Amygdala (tissue), 56 donors: ENCODE results near the gene GGNBP2.
"Not testable (repeated sequence)": the region's sequence is repeated elsewhere in the genome, so short reads cannot be mapped to it uniquely, and the experiment has no call there.

Experiments used
- DNase-seq, 56 donors: peaks; one replicate each; lab custom pipeline; 2025; lab: John Stamatoyannopoulos, UW

GGNBP2 gene, protein sequence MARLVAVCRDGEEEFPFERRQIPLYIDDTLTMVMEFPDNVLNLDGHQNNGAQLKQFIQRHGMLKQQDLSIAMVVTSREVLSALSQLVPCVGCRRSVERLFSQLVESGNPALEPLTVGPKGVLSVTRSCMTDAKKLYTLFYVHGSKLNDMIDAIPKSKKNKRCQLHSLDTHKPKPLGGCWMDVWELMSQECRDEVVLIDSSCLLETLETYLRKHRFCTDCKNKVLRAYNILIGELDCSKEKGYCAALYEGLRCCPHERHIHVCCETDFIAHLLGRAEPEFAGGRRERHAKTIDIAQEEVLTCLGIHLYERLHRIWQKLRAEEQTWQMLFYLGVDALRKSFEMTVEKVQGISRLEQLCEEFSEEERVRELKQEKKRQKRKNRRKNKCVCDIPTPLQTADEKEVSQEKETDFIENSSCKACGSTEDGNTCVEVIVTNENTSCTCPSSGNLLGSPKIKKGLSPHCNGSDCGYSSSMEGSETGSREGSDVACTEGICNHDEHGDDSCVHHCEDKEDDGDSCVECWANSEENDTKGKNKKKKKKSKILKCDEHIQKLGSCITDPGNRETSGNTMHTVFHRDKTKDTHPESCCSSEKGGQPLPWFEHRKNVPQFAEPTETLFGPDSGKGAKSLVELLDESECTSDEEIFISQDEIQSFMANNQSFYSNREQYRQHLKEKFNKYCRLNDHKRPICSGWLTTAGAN

GRCh38 chr17:36544307-36545076 is at the start of gene GGNBP2:
Gene GGNBP2 (plus strand): TSS chr17:36544919. CDS start chr17:36545725, 806 bp downstream.
- DNase-seq: peak in 55 of 56 donors; percentile 41 to 95 (median 85)

DNA sequence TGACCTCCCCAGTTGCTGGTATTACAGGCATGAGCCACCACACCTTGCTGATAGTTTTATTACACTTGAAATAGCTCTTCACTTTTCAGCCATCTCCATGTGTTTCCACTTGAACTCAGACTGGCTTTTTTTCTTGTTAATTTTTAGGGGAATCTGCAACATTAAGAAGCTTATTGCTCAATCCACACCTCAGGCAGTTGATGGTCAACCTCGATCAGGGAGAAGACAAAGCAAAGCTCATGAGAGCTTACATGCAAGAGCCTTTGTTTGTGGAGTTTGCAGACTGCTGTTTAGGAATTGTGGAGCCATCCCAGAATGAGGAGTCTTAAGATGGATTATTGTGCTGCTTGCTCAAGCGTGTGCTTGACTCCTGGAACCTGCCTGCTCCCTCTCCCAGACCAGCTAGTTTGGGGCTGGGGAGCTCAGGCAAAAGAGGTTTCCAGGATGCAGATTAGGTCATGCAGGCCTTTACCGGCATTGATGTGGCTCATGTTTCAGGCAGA is 49.6 kb upstream of the GGNBP2 start:
- DNase-seq: no peak

- peak in 29 of 56 donors; percentile 4 to 71 (median 19) for DNase-seq
Observed at GRCh38 chr17:36496018-36496789, 48.5 kb upstream of the GGNBP2 start.

DNA sequence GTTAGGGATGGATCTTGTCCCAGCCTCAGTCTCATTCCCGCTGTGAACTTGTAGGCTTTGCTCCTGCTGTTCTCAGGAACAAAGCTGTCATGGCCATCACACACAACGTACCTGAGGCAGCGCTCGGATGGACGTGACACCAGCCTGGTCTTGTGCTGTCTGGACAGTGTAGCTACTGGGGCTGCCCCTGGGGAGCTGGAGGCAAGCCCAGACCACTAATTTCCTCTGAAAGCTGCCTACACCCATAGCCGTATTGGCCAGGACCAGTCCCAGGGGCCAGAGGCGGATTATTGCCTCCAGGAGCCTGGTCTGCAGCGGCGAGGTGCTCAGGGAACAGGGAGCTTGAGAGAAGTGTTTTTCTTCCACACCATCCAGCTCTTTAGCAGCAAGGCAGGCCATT is 46.6 kb upstream of the GGNBP2 start:
- DNase-seq: no peak

- DNase-seq: no peak
Observed at GRCh38 chr17:36498560-36499300, 46.0 kb upstream of the GGNBP2 start.

GRCh38 chr17:36500745-36501225 is 43.9 kb upstream of the GGNBP2 start:
- no peak for DNase-seq

GRCh38 chr17:36501351-36501750 is 43.4 kb upstream of the GGNBP2 start:
- no peak for DNase-seq

DNA sequence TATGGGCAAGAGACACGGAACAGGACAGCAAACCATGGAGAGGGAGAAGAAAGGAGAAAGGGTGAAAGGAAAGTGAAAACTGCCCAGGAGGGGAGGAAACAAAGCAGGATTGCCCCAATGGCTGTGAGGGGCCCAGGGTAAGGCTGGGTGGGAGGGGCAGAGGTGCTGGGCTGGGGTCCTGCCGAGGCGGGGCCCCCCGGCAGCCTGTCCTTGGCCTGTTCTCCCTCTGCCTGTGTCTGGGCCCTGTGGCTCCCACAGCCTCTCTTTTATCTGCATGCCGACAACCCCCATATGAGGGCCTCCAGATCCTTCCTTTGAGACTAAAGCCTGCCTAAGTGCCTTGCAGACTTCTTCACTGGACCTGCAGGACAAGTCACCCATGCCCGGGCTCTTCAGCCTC is 42.8 kb upstream of the GGNBP2 start:
- DNase-seq: no peak

- DNase-seq: no peak
Observed at GRCh38 chr17:36503456-36504155, 41.1 kb upstream of the GGNBP2 start.

DNA sequence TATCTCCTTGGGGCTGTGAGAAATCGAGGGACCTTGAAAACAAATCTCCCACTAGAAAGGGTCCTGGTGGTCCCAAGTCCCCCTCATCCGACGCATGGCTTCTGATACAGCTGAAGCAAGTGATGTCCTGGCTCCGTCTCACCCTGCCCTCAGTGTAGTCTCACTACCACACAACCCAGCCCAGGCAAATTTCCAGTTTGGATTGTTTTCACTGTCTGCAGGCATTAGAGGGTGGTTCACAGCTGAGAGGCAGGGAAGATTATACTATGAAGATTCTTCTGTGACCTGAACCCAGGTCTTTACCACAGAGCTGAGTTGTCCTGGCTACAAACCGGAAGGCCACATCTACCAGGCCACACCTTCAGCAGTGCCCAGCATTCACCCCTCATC is 40.6 kb upstream of the GGNBP2 start:
- DNase-seq: no peak

GRCh38 chr17:36505171-36505570 is 39.5 kb upstream of the GGNBP2 start:
- no peak for DNase-seq

- no peak for DNase-seq
Observed at GRCh38 chr17:36506249-36506826, 38.4 kb upstream of the GGNBP2 start.

- no peak for DNase-seq
Observed at GRCh38 chr17:36506831-36507230, 37.9 kb upstream of the GGNBP2 start.

- DNase-seq: no peak
Observed at GRCh38 chr17:36507266-36507665, 37.5 kb upstream of the GGNBP2 start.

DNA sequence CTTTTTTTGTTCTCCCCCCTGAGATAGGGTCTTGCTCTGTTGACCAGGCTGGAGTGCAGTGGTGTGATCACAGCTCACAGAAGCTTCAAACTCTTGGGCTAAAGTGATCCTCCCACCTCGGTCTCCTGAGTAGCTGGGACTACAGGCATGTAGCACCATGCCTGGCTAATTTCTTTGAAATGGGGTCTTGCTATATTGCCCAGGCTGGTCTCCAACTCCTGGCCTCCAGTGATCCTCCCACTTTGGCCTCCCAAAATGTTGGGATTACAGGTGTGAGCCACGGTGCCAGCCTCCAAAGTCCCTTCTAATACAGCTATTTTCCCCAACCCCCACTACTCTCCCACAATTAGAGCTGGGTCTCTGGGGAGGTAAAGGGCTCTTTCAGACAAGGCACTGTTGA is 36.3 kb upstream of the GGNBP2 start:
- DNase-seq: not testable (repeated sequence)

DNA sequence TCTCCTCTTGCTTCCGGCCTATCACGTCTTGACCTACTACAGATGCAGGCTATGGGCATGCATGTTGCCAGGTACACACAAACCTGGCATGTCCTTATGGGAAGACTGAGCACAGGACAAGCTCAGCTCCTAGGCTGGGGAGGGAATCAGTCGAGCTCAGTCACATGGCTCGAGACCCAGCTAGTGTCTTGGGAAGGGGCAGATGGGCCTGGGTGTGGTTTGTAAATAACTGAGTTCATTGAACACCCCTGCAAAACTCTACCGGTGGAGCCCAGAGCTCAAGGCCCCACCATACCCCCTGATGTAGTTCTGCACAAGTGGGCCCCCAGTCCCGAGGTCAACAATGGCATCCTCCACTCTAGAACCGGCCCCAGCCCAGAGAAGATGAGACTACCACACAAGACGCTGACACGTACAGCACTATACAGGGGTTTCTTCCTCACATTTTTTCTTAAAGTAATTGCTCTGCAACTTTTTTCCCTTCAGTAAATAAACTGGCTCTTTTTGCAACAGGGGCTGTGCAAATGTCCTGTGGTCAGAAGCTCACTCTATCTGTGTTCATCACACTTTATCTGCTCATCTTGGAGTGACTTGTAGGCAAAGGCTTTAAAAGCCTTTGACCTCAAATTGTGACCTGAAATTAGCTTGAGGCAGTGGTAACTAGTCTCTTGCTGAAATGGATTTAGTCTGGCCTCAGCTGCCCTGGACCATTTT is 35.3 kb upstream of the GGNBP2 start:
- DNase-seq: no peak

- DNase-seq: no peak
Observed at GRCh38 chr17:36510636-36511035, 34.1 kb upstream of the GGNBP2 start.

- DNase-seq: no peak
Observed at GRCh38 chr17:36511216-36511615, 33.5 kb upstream of the GGNBP2 start.
